ENCODE results near the gene MACROD1.
"Not testable (repeated sequence)": the region's sequence is repeated elsewhere in the genome, so short reads cannot be mapped to it uniquely, and the experiment has no call there.

MACROD1 gene

GRCh38 chr11:64052938-64053622, 112.8 kb downstream of the MACROD1 start:
- no peak for DNase-seq

- DNase-seq, result no peak
Observed at GRCh38 chr11:64052436-64052835, 113.5 kb downstream of the MACROD1 start.

- no peak for DNase-seq
Observed at GRCh38 chr11:64051297-64051696, 114.6 kb downstream of the MACROD1 start.

- no peak for DNase-seq
Observed at GRCh38 chr11:64049509-64049908, 116.4 kb downstream of the MACROD1 start.

GRCh38 chr11:64048042-64048854, 117.7 kb downstream of the MACROD1 start:
- DNase-seq, result no peak

- not testable (repeated sequence) for DNase-seq
Observed at GRCh38 chr11:64047373-64047772, 118.5 kb downstream of the MACROD1 start.

- DNase-seq, result no peak
Observed at GRCh38 chr11:64045700-64046099, 120.2 kb downstream of the MACROD1 start.

GRCh38 chr11:64044730-64045393, 121.1 kb downstream of the MACROD1 start:
- DNase-seq, result no peak

- no peak for DNase-seq
Observed at GRCh38 chr11:64043545-64043944, 122.4 kb downstream of the MACROD1 start.

- DNase-seq, result no peak
Observed at GRCh38 chr11:64042301-64042700, 123.6 kb downstream of the MACROD1 start.

- DNase-seq, result no peak
Observed at GRCh38 chr11:64041846-64042245, 124.1 kb downstream of the MACROD1 start.

GRCh38 chr11:64040684-64041322, 125.1 kb downstream of the MACROD1 start:
- DNase-seq, result no peak

GRCh38 chr11:64039012-64039665, 126.8 kb downstream of the MACROD1 start:
- DNase-seq, result no peak

GRCh38 chr11:64038500-64038899, 127.4 kb downstream of the MACROD1 start:
- DNase-seq, result no peak

- DNase-seq, result no peak
Observed at GRCh38 chr11:64037027-64037634, 128.8 kb downstream of the MACROD1 start.

- no peak for DNase-seq
Observed at GRCh38 chr11:64036087-64037026, 129.6 kb downstream of the MACROD1 start.

- no peak for DNase-seq
Observed at GRCh38 chr11:64035576-64035975, 130.3 kb downstream of the MACROD1 start, which contains the start of gene FLRT1. Gene FLRT1, plus strand, starts transcription at chr11:64035931. Its CDS starts 80,337 bp downstream, at chr11:64116268.

GRCh38 chr11:64035081-64035524, 130.8 kb downstream of the MACROD1 start:
- DNase-seq, result no peak

- DNase-seq, result no peak
Observed at GRCh38 chr11:64034411-64034811, 131.5 kb downstream of the MACROD1 start.

- DNase-seq, result no peak
Observed at GRCh38 chr11:64032050-64032449, 133.9 kb downstream of the MACROD1 start.

GRCh38 chr11:64031001-64031400, 134.9 kb downstream of the MACROD1 start:
- DNase-seq, result no peak

Measured in stimulated activated CD4-positive, alpha-beta T cell treated with anti-CD3 and anti-CD28 coated beads, Interleukin-4, amount 100 ng/mL, for 1 hour (primary cell).